H1 (cell line): ENCODE data around the gene DIAPH1. TPM values are rescaled to one million over a fixed set of nuclear protein-coding genes. Genes with fewer than 3 reads are reported as not detected.

Experiments used
- CTCF ChIA-PET: fragments of 300-600 bp; sonication (Branson Sonifier 250); formaldehyde crosslinking; loops from one replicate; lab custom pipeline; 2021; ENCODE audit not compliant: partially characterized antibody; lab: Charles Lee
- POLR2A ChIA-PET: fragments of 300-600 bp; sonication (Branson Sonifier 250); formaldehyde crosslinking; loops from one replicate; lab custom pipeline; 2021; ENCODE audit warnings: inconsistent platforms; ENCODE audit not compliant: partially characterized antibody; lab: Charles Lee
- DNase-seq, 2 experiments: peaks; one replicate each; pipeline versions ENCODE4 v3.0.0 to v3.0.0-alpha.2; 2010 to 2022; ENCODE audit warnings: low spot score in 2 of 2, low read depth in 1 of 2, mixed read lengths in 1 of 2
- FAIRE-seq: peaks from 2 replicates; lab custom pipeline; 2011; peaks lifted over from hg19 to GRCh38; lab: Jason Lieb, UNC
- H2AFZ ChIP-seq: 2 replicates; pipeline ENCODE4 v1.8.1; 2012; ENCODE audit warnings: low read length, inconsistent platforms
- H2AK5ac ChIP-seq: 2 replicates; pipeline ENCODE4 v1.6.1; 2013; ENCODE audit warnings: low read depth, low read length
- H2BK120ac ChIP-seq: replicated peaks from 2 replicates; pipeline ENCODE3; 2013; ENCODE audit warnings: low read depth, low read length, inconsistent platforms
- H2BK12ac ChIP-seq: 2 replicates; pipeline ENCODE4 v1.6.1; 2013; ENCODE audit warnings: low read depth, low read length
- H2BK15ac ChIP-seq: 2 replicates; pipeline ENCODE4 v1.6.1; 2013; ENCODE audit warnings: low read length
- H2BK20ac ChIP-seq: 2 replicates; pipeline ENCODE4 v1.6.1; 2013; ENCODE audit warnings: low read length
- H2BK5ac ChIP-seq: 2 replicates; pipeline ENCODE4 v1.6.1; 2013; ENCODE audit warnings: low read depth, low read length
- H3K14ac ChIP-seq: 2 replicates; pipeline ENCODE4 v1.6.1; 2013; ENCODE audit warnings: inconsistent platforms; ENCODE audit not compliant: insufficient read length
- H3K18ac ChIP-seq: 2 replicates; pipeline ENCODE4 v1.6.1; 2013; ENCODE audit warnings: low read length; ENCODE audit errors: extremely low read depth
- H3K23ac ChIP-seq: 2 replicates; pipeline ENCODE4 v1.6.1; 2013; ENCODE audit warnings: inconsistent platforms; ENCODE audit not compliant: insufficient read length
- H3K23me2 ChIP-seq: 2 replicates; pipeline ENCODE4 v1.6.1; 2013; ENCODE audit warnings: low read depth, low read length
- H3K27ac ChIP-seq: 2 replicates; pipeline ENCODE4 v1.6.1; 2011; ENCODE audit warnings: low read depth, low read length, inconsistent platforms
- H3K27me3 ChIP-seq, 4 experiments: replicated peaks in 1 of 4; 1 replicate in 1 of 4; 2 replicates in 3 of 4; pipeline versions ENCODE4 v1.6.1 to v1.8.1; 2011 to 2013; ENCODE audit warnings: low read length in 3 of 4, mild to moderate bottlenecking in 3 of 4, inconsistent platforms in 2 of 4, mixed read lengths in 2 of 4, moderate library complexity in 1 of 4; ENCODE audit not compliant: control insufficient read depth in 3 of 4, insufficient read depth in 3 of 4; ENCODE audit errors: extremely low read depth in 1 of 4
- H3K36me3 ChIP-seq, 4 experiments: 2 replicates each; pipeline versions ENCODE4 v1.6.1 to v1.8.1; 2011 to 2013; ENCODE audit warnings: mild to moderate bottlenecking in 4 of 4, low read length in 3 of 4, moderate library complexity in 2 of 4, control low read depth in 1 of 4, inconsistent platforms in 1 of 4; ENCODE audit not compliant: insufficient read depth in 4 of 4, control insufficient read depth in 2 of 4
- H3K4ac ChIP-seq: replicated peaks from 2 replicates; pipeline ENCODE3; 2013; ENCODE audit warnings: low read length, low read depth, mixed read lengths, inconsistent platforms; ENCODE audit not compliant: insufficient read length
- H3K4me1 ChIP-seq, 4 experiments: replicated peaks in 1 of 4; 1 replicate in 1 of 4; 2 replicates in 3 of 4; pipeline versions ENCODE4 v1.6.1 to v1.8.1; 2011 to 2013; ENCODE audit warnings: low read length in 3 of 4, inconsistent platforms in 2 of 4, mixed read lengths in 1 of 4; ENCODE audit not compliant: insufficient read depth in 4 of 4, control insufficient read depth in 3 of 4
- H3K4me2 ChIP-seq, 2 experiments: 2 replicates each; pipeline versions ENCODE4 v1.6.1 to v1.8.1; 2011 to 2013; ENCODE audit warnings: low read depth in 2 of 2, low read length in 2 of 2, control low read depth in 1 of 2, inconsistent platforms in 1 of 2, mild to moderate bottlenecking in 1 of 2; ENCODE audit not compliant: insufficient read depth in 1 of 2
- H3K4me3 ChIP-seq, 4 experiments: fragments of 200-600, 300-600 bp in 1 of 4; sonication (generic), shearing (Covaris generic), sonication (Bioruptor Twin) in 1 of 4; 2 replicates each; pipeline versions ENCODE4 v1.5.1 to v1.8.1; 2011 to 2016; ENCODE audit warnings: low read length in 4 of 4, low read depth in 3 of 4, control low read depth in 2 of 4, inconsistent platforms in 2 of 4, mild to moderate bottlenecking in 2 of 4, mixed read lengths in 1 of 4, moderate library complexity in 1 of 4; ENCODE audit not compliant: insufficient read depth in 2 of 4; ENCODE audit errors: extremely low read depth in 1 of 4
- H3K56ac ChIP-seq: replicated peaks from 2 replicates; pipeline ENCODE3; 2013; ENCODE audit warnings: low read depth, mild to moderate bottlenecking, mixed read lengths, low read length, inconsistent platforms; ENCODE audit not compliant: insufficient read length
- H3K79me1 ChIP-seq: 2 replicates; pipeline ENCODE4 v1.6.1; 2013; ENCODE audit warnings: low read depth, low read length, control low read depth
- H3K79me2 ChIP-seq, 2 experiments: 2 replicates each; pipeline versions ENCODE4 v1.6.1 to v1.8.1; 2012 to 2013; ENCODE audit warnings: low read length in 2 of 2, mild to moderate bottlenecking in 2 of 2, inconsistent platforms in 1 of 2; ENCODE audit not compliant: insufficient read depth in 2 of 2, control insufficient read depth in 1 of 2
- H3K9ac ChIP-seq, 4 experiments: replicated peaks in 1 of 4; 1 replicate in 1 of 4; 2 replicates in 3 of 4; pipeline versions ENCODE4 v1.6.1 to v1.8.1; 2011 to 2013; ENCODE audit warnings: low read depth in 3 of 4, low read length in 3 of 4, control low read depth in 2 of 4, mild to moderate bottlenecking in 2 of 4, moderate library complexity in 2 of 4, inconsistent platforms in 1 of 4; ENCODE audit errors: extremely low read depth in 1 of 4
- H3K9me3 ChIP-seq, 2 experiments: 2 replicates each; pipeline versions ENCODE4 v1.6.1 to v1.8.1; 2012 to 2013; ENCODE audit warnings: mild to moderate bottlenecking in 2 of 2, moderate library complexity in 2 of 2, control low read depth in 1 of 2, inconsistent platforms in 1 of 2, low read depth in 1 of 2, low read length in 1 of 2, mixed read lengths in 1 of 2; ENCODE audit not compliant: insufficient read depth in 2 of 2
- H4K20me1 ChIP-seq, 2 experiments: replicated peaks in 1 of 2; 2 replicates each; pipeline versions ENCODE3 to v1.8.1; 2011 to 2013; ENCODE audit warnings: inconsistent platforms in 2 of 2, low read length in 2 of 2, mild to moderate bottlenecking in 1 of 2; ENCODE audit not compliant: insufficient read depth in 2 of 2, control insufficient read depth in 1 of 2
- H4K5ac ChIP-seq: 2 replicates; pipeline ENCODE4 v1.6.1; 2013; ENCODE audit warnings: low read length, low read depth, mixed read lengths, inconsistent platforms; ENCODE audit not compliant: insufficient read length
- H4K8ac ChIP-seq: 2 replicates; pipeline ENCODE4 v1.8.0; 2013; ENCODE audit warnings: mild to moderate bottlenecking, moderate library complexity, low read length, inconsistent platforms; ENCODE audit not compliant: insufficient read depth; ENCODE audit errors: extremely low read depth
- H4K91ac ChIP-seq: replicated peaks from 2 replicates; pipeline ENCODE3; 2013; ENCODE audit warnings: low read length, mixed read lengths, inconsistent platforms; ENCODE audit not compliant: insufficient read length
- BACH1 ChIP-seq: IDR thresholded peaks from 2 replicates; pipeline ENCODE4 v1.6.1; 2012; ENCODE audit warnings: low read length, improper control_type of control experiment
- GTF2F1 ChIP-seq: IDR thresholded peaks from 2 replicates; pipeline ENCODE4 v1.6.1; 2012; ENCODE audit warnings: low read depth, low read length, improper control_type of control experiment, borderline replicate concordance
- SP1 ChIP-seq: IDR thresholded peaks from 2 replicates; pipeline ENCODE4 v1.6.1; 2011; ENCODE audit warnings: low read depth, low read length
- TAF7 ChIP-seq: optimal IDR thresholded peaks from 2 replicates; pipeline ENCODE3; 2011; ENCODE audit warnings: low read depth, mild to moderate bottlenecking, inconsistent platforms, low read length, moderate library complexity, borderline replicate concordance
- WGBS, 2 experiments: shearing (Covaris generic) in 1 of 2; methylation state at CpG; one replicate each; pipeline versions ENCODE4 v1.1.6 to v1.1.7; 2013 to 2015; ENCODE audit warnings: low lambda C conversion rate in 2 of 2, mixed read lengths in 2 of 2, inconsistent platforms in 1 of 2, low coverage in 1 of 2, missing lambda C conversion rate in 1 of 2; ENCODE audit not compliant: insufficient replicate concordance in 2 of 2, insufficient coverage in 1 of 2, insufficient read length in 1 of 2; ENCODE audit errors: extremely low coverage in 1 of 2, missing lambda C conversion rate in 1 of 2; 5-methylcytosine and 5-hydroxymethylcytosine counted together
- polyA plus RNA-seq, 7 experiments: library from polyadenylated mRNA; depleted of rRNA in 3 of 7; stranded (reverse) in 5 of 7; unstranded in 2 of 7; fragments of >200 nt in 5 of 7; fragments of 200-250 nt in 2 of 7; gene quantifications; 1 replicate in 5 of 7; 2 replicates in 1 of 7; 4 replicates in 1 of 7; pipeline versions ENCODE4 v1.2.1 to v1.2.3, GENCODE V29; 2011 to 2013; ENCODE audit warnings: missing spikeins in 2 of 7, mixed read lengths in 2 of 7
- total RNA-seq: library from RNA; stranded (reverse); fragmentation: NEBNext Ultra II Directional; extraction: Animal tissue kit (Norgen Biotek cat#: 25700); gene quantifications from 2 replicates; pipeline ENCODE4 v1.2.1, GENCODE V29; 2021

Gene DIAPH1
- total and polyA plus RNA-seq, 2 of the 8 experiments (the other 6 are each of a cell fraction or from before 2014, with no cell fraction given), result 61.2 to 114 TPM

- Histone ChIP-seq H3K4me1 (peaks cover 3 to 23% (median 9%) of the 10 kb centered on the region in 4 experiments), H3K56ac (no peak overlapping the region), H3K4me3 (no peak overlapping the region), H3K79me1 (no peaks in the 10 kb centered on the region), H3K79me2 (no peaks in the 10 kb centered on the region), H3K4me2 (no peak overlapping the region), H3K23me2 (peaks cover 15% of the 10 kb centered on the region), H2AK5ac (no peak overlapping the region), H3K9me3 (no peaks in the 10 kb centered on the region), H3K14ac (no peak overlapping the region), H4K5ac (no peak overlapping the region), H4K20me1 (no peaks in the 10 kb centered on the region), H4K8ac (no peak overlapping the region), H3K27me3 (no peaks in the 10 kb centered on the region), H3K4ac (no peak overlapping the region), H3K27ac (no peak overlapping the region), H2BK15ac (no peak overlapping the region; the same call in 1 of the 2 replicates), H2BK120ac (no peak overlapping the region), H2BK5ac (peak overlapping the region; percentile 49; the same call in 1 of the 2 replicates), H2AFZ (no peak overlapping the region), H3K18ac (no peak overlapping the region), H4K91ac (no peak overlapping the region), H3K9ac (no peak overlapping the region), H3K36me3 (peaks cover 4 to 22% (median 16%) of the 10 kb centered on the region in 4 experiments), H2BK12ac (no peak overlapping the region), H2BK20ac (no peak overlapping the region), H3K23ac (no peak overlapping the region)
- TF ChIP-seq SP1, result no peak
- no peak for TF ChIP-seq GTF2F1
- no peak for TF ChIP-seq TAF7
- no peak for TF ChIP-seq BACH1
- 97% methylated on average over 8 of the region's 8 CpGs; no CpG with 5 or more reads in 1 of the 2 experiments for WGBS, 2 experiments
- ChIA-PET CTCF (interaction anchor here (0.6 to 50.9 kb wide), 19 partner anchors 6 to 334 kb away, joined by 3 to 1236 read pairs (median 7); partner anchors contain the start of genes PCDHB10, PCDHB15, PCDHB16 and PCDHGA1), POLR2A (interaction anchor here (1.0 to 5.1 kb wide), 3 partner anchors 24 to 70 kb away, joined by 3 to 33 read pairs (median 3); no protein-coding TSS in a partner anchor)
- DNase-seq (no peak), FAIRE-seq (no peak)
These were observed 102.2 kb downstream of the DIAPH1 start for GRCh38 chr5:141516672-141517025.
